ENCODE data around the gene LAMC3. TPM values are rescaled to one million over a fixed set of nuclear protein-coding genes. Genes with fewer than 3 reads are reported as not detected.

The LAMC3 gene
- total RNA-seq, 1 donor, result not detected

DNA sequence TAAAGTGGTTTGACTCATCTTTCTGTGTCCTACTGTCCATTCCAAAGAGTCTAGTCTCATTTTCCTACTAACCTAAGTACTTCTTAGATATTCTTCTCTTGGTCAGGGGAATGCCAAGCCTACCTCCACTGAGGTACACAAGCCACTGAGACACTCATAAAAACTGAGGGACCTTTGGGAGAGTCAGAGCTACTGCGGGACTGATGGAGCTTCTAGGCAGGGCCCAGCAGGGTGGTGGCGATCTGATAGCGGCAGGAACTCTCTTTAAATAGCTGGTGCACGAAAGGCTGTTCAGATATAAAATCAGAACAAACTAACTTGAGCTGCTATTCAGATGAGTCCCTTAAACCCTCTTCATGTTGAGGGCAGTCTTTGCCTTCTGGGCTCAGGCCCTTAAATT lies 131.1 kb downstream of the LAMC3 start:
- no peak overlapping the region for H2AFZ ChIP-seq (ENCODE audit: low read length)
- H3K4me3 ChIP-seq (ENCODE audit: insufficient read depth, low read length), result no peak overlapping the region
- H4K20me1 ChIP-seq (ENCODE audit: insufficient read depth, low read length), result no peaks in the 10 kb centered on the region
- no peaks in the 10 kb centered on the region for H3K4me1 ChIP-seq (ENCODE audit: insufficient read depth, low read length)
- TF ChIP-seq, protein P1, sequence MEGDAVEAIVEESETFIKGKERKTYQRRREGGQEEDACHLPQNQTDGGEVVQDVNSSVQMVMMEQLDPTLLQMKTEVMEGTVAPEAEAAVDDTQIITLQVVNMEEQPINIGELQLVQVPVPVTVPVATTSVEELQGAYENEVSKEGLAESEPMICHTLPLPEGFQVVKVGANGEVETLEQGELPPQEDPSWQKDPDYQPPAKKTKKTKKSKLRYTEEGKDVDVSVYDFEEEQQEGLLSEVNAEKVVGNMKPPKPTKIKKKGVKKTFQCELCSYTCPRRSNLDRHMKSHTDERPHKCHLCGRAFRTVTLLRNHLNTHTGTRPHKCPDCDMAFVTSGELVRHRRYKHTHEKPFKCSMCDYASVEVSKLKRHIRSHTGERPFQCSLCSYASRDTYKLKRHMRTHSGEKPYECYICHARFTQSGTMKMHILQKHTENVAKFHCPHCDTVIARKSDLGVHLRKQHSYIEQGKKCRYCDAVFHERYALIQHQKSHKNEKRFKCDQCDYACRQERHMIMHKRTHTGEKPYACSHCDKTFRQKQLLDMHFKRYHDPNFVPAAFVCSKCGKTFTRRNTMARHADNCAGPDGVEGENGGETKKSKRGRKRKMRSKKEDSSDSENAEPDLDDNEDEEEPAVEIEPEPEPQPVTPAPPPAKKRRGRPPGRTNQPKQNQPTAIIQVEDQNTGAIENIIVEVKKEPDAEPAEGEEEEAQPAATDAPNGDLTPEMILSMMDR (IDR thresholded peaks at IDR 0.05; ENCODE audit: extremely low read depth, low read depth, low read length), result no peak
- no peaks in the 10 kb centered on the region for H3K9me3 ChIP-seq (ENCODE audit: low read depth, low read length)
- no peaks in the 10 kb centered on the region for H3K27me3 ChIP-seq (ENCODE audit: insufficient read depth, low read length)
- H3K36me3 ChIP-seq (ENCODE audit: insufficient read depth, low read length), result peaks cover 72% of the 10 kb centered on the region
- H3K79me2 ChIP-seq (ENCODE audit: insufficient read depth, low read length), result no peaks in the 10 kb centered on the region
- H3K4me2 ChIP-seq (ENCODE audit: insufficient read depth, low read length), result no peak overlapping the region
- H3K27ac ChIP-seq (ENCODE audit: low read depth, low read length), result no peak overlapping the region
- DNase-seq (ENCODE audit: insufficient read length, low spot score, missing footprints), result no peak

DNA sequence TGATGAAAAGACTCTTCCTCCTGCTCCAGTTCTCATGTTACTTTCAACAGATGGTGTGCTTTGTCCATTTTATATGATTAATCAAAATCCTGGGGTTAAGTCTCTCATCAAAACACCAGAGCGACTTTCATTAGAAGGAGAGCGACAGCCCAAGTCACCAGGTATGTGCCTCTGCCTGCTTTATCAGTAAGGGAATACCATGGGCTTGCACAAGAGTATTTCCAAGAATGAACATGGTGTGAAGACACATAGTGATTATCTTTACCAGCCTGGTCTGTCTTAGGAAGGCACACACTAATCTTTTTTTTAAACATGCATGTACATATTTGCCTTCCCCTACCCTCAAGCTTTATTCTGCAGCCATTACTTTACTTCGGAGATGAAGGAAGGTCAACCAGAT lies 131.6 kb downstream of the LAMC3 start:
- H3K36me3 ChIP-seq (ENCODE audit: insufficient read depth, low read length), result peaks cover 72% of the 10 kb centered on the region
- no peaks in the 10 kb centered on the region for H3K79me2 ChIP-seq (ENCODE audit: insufficient read depth, low read length)
- no peak for DNase-seq (ENCODE audit: insufficient read length, low spot score, missing footprints)
- no peaks in the 10 kb centered on the region for H4K20me1 ChIP-seq (ENCODE audit: insufficient read depth, low read length)
- no peaks in the 10 kb centered on the region for H3K4me1 ChIP-seq (ENCODE audit: insufficient read depth, low read length)
- H3K27ac ChIP-seq (ENCODE audit: low read depth, low read length), result no peak overlapping the region
- H3K27me3 ChIP-seq (ENCODE audit: insufficient read depth, low read length), result no peaks in the 10 kb centered on the region
- no peak overlapping the region for H3K4me2 ChIP-seq (ENCODE audit: insufficient read depth, low read length)
- TF ChIP-seq, protein P1 (IDR thresholded peaks at IDR 0.05; ENCODE audit: extremely low read depth, low read depth, low read length), result no peak
- H3K9me3 ChIP-seq (ENCODE audit: low read depth, low read length), result no peaks in the 10 kb centered on the region
- no peak overlapping the region for H2AFZ ChIP-seq (ENCODE audit: low read length)
- no peak overlapping the region for H3K4me3 ChIP-seq (ENCODE audit: insufficient read depth, low read length)

DNA sequence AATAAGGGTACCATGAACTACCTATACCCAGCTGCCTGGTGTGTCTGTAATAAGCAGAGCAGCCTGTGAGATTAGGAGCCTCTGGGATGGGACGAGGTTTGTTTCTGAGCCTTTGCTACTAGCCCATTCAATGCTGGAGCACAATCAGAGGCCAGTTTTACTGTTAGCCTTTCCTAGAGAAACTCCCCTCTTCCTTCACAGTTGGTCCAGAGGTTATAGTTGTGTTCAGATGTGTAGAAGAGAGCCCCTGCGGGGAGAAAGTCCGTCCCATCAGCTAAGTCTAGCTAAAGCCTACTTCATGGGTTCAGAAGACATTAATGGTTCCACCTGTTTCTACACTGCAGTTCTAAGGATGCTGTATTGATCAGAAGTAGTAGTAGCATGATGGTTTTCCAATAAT lies 133.2 kb downstream of the LAMC3 start:
- H3K79me2 ChIP-seq (ENCODE audit: insufficient read depth, low read length), result no peaks in the 10 kb centered on the region
- TF ChIP-seq, protein P1 (IDR thresholded peaks at IDR 0.05; ENCODE audit: extremely low read depth, low read depth, low read length), result no peak
- no peaks in the 10 kb centered on the region for H3K27me3 ChIP-seq (ENCODE audit: insufficient read depth, low read length)
- H3K4me3 ChIP-seq (ENCODE audit: insufficient read depth, low read length), result no peak overlapping the region
- no peak overlapping the region for H3K4me2 ChIP-seq (ENCODE audit: insufficient read depth, low read length)
- H2AFZ ChIP-seq (ENCODE audit: low read length), result no peak overlapping the region
- H3K27ac ChIP-seq (ENCODE audit: low read depth, low read length), result no peak overlapping the region
- no peak for DNase-seq (ENCODE audit: insufficient read length, low spot score, missing footprints)
- no peaks in the 10 kb centered on the region for H3K4me1 ChIP-seq (ENCODE audit: insufficient read depth, low read length)
- H3K9me3 ChIP-seq (ENCODE audit: low read depth, low read length), result no peaks in the 10 kb centered on the region
- peaks cover 71% of the 10 kb centered on the region for H3K36me3 ChIP-seq (ENCODE audit: insufficient read depth, low read length)
- H4K20me1 ChIP-seq (ENCODE audit: insufficient read depth, low read length), result no peaks in the 10 kb centered on the region

Small RNAs within 50 kb of the gene (small RNA-seq; reads per million reads assigned to genes)
- gene RF00322 (not detected), gene RNU6-881P (not detected)

Other genes with a start within 250 kb of the LAMC3 start
- 92.2 and 94.8 TPM in 2 replicates for gene ABL1, start 173.9 kb upstream of the LAMC3 start, total RNA-seq
- gene QRFP, start 112.4 kb upstream of the LAMC3 start, total RNA-seq, result not detected in 2 replicates
- gene FIBCD1, start 69.9 kb upstream of the LAMC3 start, total RNA-seq, result 5.1 and 5.3 TPM in 2 replicates
- under 0.01 TPM in 1 of 2 replicates, not detected in the other for gene AIF1L, start 87.4 kb downstream of the LAMC3 start, total RNA-seq
- gene NUP214, start 116.4 kb downstream of the LAMC3 start, total RNA-seq, result 15.0 and 17.7 TPM in 2 replicates